Stomach (tissue), 9 donors: ENCODE measurements around the gene ADNP2. TPM values are rescaled to one million over a fixed set of nuclear protein-coding genes. Genes with fewer than 3 reads are reported as not detected.

Experiments
- DNase-seq, 2 donors: peaks; one replicate each; pipeline versions ENCODE4 v3.0.0 to v3.0.0-alpha.2; 2013 to 2019
- H3K27ac ChIP-seq, 5 donors: fragments of 200-600 bp in 4 of 5; sonication (generic) in 4 of 5; one replicate each; pipeline ENCODE4 v1.5.1; 2013 to 2019; ENCODE audit warnings: mild to moderate bottlenecking in 1 of 5, moderate library complexity in 1 of 5
- H3K27me3 ChIP-seq, 3 donors: fragments of 200-600 bp; sonication (generic); one replicate each; pipeline ENCODE4 v1.5.1; 2017 to 2019; ENCODE audit warnings: mixed run types in 1 of 3
- H3K36me3 ChIP-seq, 4 donors: fragments of 200-600 bp; sonication (generic); 1 replicate in 3 of 4; 2 replicates in 1 of 4; pipeline ENCODE4 v1.5.1; 2016 to 2019
- H3K4me1 ChIP-seq, 4 donors: fragments of 200-600 bp; sonication (generic); one replicate each; pipeline ENCODE4 v1.5.1; 2016 to 2019
- H3K4me3 ChIP-seq, 4 donors: fragments of 200-600 bp; sonication (generic) in 3 of 4; one replicate each; pipeline ENCODE4 v1.5.1; 2016 to 2019; ENCODE audit warnings: mild to moderate bottlenecking in 1 of 4
- H3K9me3 ChIP-seq, 4 donors: fragments of 200-600 bp; sonication (generic); one replicate each; pipeline ENCODE4 v1.5.1; 2016 to 2019
- CTCF ChIP-seq, 7 experiments: fragments of 450-650 bp in 4 of 7; fragments of 200-600 bp in 3 of 7; sonication (generic) in 3 of 7; IDR thresholded peaks; one replicate each; pipeline ENCODE4 v1.5.1; 2016 to 2019; ENCODE audit warnings: antibody characterized with exemption in 7 of 7, control low read depth in 2 of 7, mild to moderate bottlenecking in 1 of 7
- EP300 ChIP-seq: sonication (generic); formaldehyde crosslinking; IDR thresholded peaks from one replicate; pipeline ENCODE4 v1.6.1; 2017; ENCODE audit warnings: antibody characterized with exemption
- POLR2A ChIP-seq, 4 donors: fragments of 450-650 bp; IDR thresholded peaks; one replicate each; pipeline ENCODE4 v1.6.1; 2016; ENCODE audit warnings: antibody characterized with exemption in 4 of 4, control low read depth in 2 of 4, mild to moderate bottlenecking in 1 of 4, moderate library complexity in 1 of 4
- POLR2AphosphoS5 ChIP-seq, 3 donors: sonication (generic); formaldehyde crosslinking; IDR thresholded peaks; one replicate each; pipeline ENCODE4 v1.6.1; 2016; ENCODE audit warnings: antibody characterized with exemption in 3 of 3
- WGBS, 5 donors: extraction: QIAGEN DNeasy Blood & Tissue Kit in 3 of 5; methylation state at CpG; one replicate each; pipeline versions ENCODE4 v1.1.5 to v1.1.7; 2013 to 2018; 5-methylcytosine and 5-hydroxymethylcytosine counted together
- intact Hi-C: fragments of 100-400 bp; cut with DNase I; formaldehyde crosslinking; loops from one replicate; pipeline ENCODE4 v1.15.1; 2023; ENCODE audit warnings: low total_unique reads
- polyA plus RNA-seq, 3 donors: library from polyadenylated mRNA; stranded (reverse); fragments of 200-250 nt; gene quantifications; one replicate each; pipeline ENCODE4 v1.2.3, GENCODE V29; 2013
- total RNA-seq, 5 donors: library from RNA; depleted of rRNA; stranded (reverse); fragments of >200 nt; gene quantifications; one replicate each; pipeline versions ENCODE4 v1.1.0 to v1.2.3, GENCODE V29; 2014 to 2016
- donor health status: healthy with polysubstance abuse.
- donor health status: Bipolar disorder and iron deficiency.
- donor health status: healthy.

The ADNP2 gene
- total and polyA plus RNA-seq, 8 donors, result 4.2 to 24.6 (median 10.8) TPM

- H3K4me3 ChIP-seq, result no peak overlapping the region
- H3K9me3 ChIP-seq, result peaks cover 3 to 4% (median 4%) of the 10 kb centered on the region in 4 donors
- TF ChIP-seq POLR2A (IDR thresholded peaks at IDR 0.05) (no peak), POLR2AphosphoS5 (IDR thresholded peaks at IDR 0.05) (no peak), CTCF (IDR thresholded peaks at IDR 0.05) (no peak), EP300 (no peak)
- no peaks in the 10 kb centered on the region for H3K36me3 ChIP-seq
- H3K27ac ChIP-seq, result no peak overlapping the region
- intact Hi-C loops, result no loop called here
- WGBS, 5 donors, result 81 to 90% (median 85%) methylated on average over 8 of the region's 8 CpGs
- DNase-seq, result no peak
- no peaks in the 10 kb centered on the region for H3K27me3 ChIP-seq
- no peaks in the 10 kb centered on the region for H3K4me1 ChIP-seq
Measured at GRCh38 chr18:80067321-80067720, 41.7 kb upstream of the ADNP2 start.

GRCh38 chr18:80067897-80068296 lies 41.2 kb upstream of the ADNP2 start:
- Histone ChIP-seq H3K27me3 (no peaks in the 10 kb centered on the region), H3K27ac (no peak overlapping the region), H3K36me3 (no peaks in the 10 kb centered on the region), H3K9me3 (no peaks in the 10 kb centered on the region), H3K4me3 (no peak overlapping the region), H3K4me1 (no peaks in the 10 kb centered on the region)
- no peak for DNase-seq
- intact Hi-C loops, result no loop called here
- WGBS, 5 donors, result 92 to 95% (median 93%) methylated on average over 10 of the region's 10 CpGs
- TF ChIP-seq POLR2AphosphoS5 (IDR thresholded peaks at IDR 0.05) (no peak), POLR2A (IDR thresholded peaks at IDR 0.05) (no peak), CTCF (IDR thresholded peaks at IDR 0.05) (no peak), EP300 (no peak)

GRCh38 chr18:80068571-80069272 lies 40.3 kb upstream of the ADNP2 start:
- TF ChIP-seq EP300, result no peak
- TF ChIP-seq POLR2AphosphoS5 (IDR thresholded peaks at IDR 0.05), result no peak
- TF ChIP-seq CTCF (IDR thresholded peaks at IDR 0.05), result no peak
- TF ChIP-seq POLR2A (IDR thresholded peaks at IDR 0.05), result no peak
- no peak for DNase-seq
- WGBS, 5 donors, result 73 to 82% (median 74%) methylated on average over 10 of the region's 10 CpGs
- Histone ChIP-seq H3K4me3 (no peak overlapping the region), H3K4me1 (no peaks in the 10 kb centered on the region), H3K27me3 (no peaks in the 10 kb centered on the region), H3K27ac (no peak overlapping the region), H3K36me3 (no peaks in the 10 kb centered on the region), H3K9me3 (no peaks in the 10 kb centered on the region)
- intact Hi-C loops, result no loop called here

- intact Hi-C loops, result no loop called here
- TF ChIP-seq POLR2AphosphoS5 (IDR thresholded peaks at IDR 0.05), result no peak
- TF ChIP-seq CTCF (IDR thresholded peaks at IDR 0.05), result no peak
- no peak for TF ChIP-seq EP300
- no peak for TF ChIP-seq POLR2A (IDR thresholded peaks at IDR 0.05)
- Histone ChIP-seq H3K36me3 (no peaks in the 10 kb centered on the region), H3K27me3 (no peaks in the 10 kb centered on the region), H3K4me1 (no peaks in the 10 kb centered on the region), H3K27ac (no peak overlapping the region), H3K4me3 (no peak overlapping the region), H3K9me3 (no peaks in the 10 kb centered on the region)
- 87 to 100% (median 97%) methylated on average over 2 to 4 of the region's 4 CpGs for WGBS, 5 donors
- no peak for DNase-seq
Measured at GRCh38 chr18:80070825-80071224, 38.2 kb upstream of the ADNP2 start.
